GM18861 (cell line): ENCODE results near the gene SRRM2.
A peak's percentile ranks its signal among the peaks of the same experiment; 100 is the strongest.

Experiments used
- ATAC-seq: cut with Tn5 transposase; IDR thresholded peaks from one replicate; pipeline ENCODE4 v1.9.1; 2021; ENCODE audit not compliant: unreplicated experiment

SRRM2 gene

GRCh38 chr16:2775765-2776499, 23.5 kb downstream of the SRRM2 start:
- ATAC-seq: no peak

- ATAC-seq: peak; percentile 19
Measured at GRCh38 chr16:2776500-2777139, 24.2 kb downstream of the SRRM2 start.

GRCh38 chr16:2777231-2777902, 24.9 kb downstream of the SRRM2 start, which contains the start of gene ELOB:
TSS of gene ELOB (minus strand) at chr16:2777280. CDS start at chr16:2777239, 41 bp downstream.
- peak; percentile 55 for ATAC-seq

GRCh38 chr16:2777903-2778629, 25.6 kb downstream of the SRRM2 start:
- ATAC-seq: no peak

GRCh38 chr16:2778630-2778958, 26.2 kb downstream of the SRRM2 start:
- ATAC-seq: no peak

- no peak for ATAC-seq
Measured at GRCh38 chr16:2779151-2779920, 26.9 kb downstream of the SRRM2 start.

GRCh38 chr16:2779978-2780898, 27.8 kb downstream of the SRRM2 start:
- no peak for ATAC-seq

- ATAC-seq: no peak
Measured at GRCh38 chr16:2782583-2783351, 30.3 kb downstream of the SRRM2 start.

GRCh38 chr16:2783581-2784357, 31.3 kb downstream of the SRRM2 start:
- no peak for ATAC-seq

- ATAC-seq: no peak
Measured at GRCh38 chr16:2784358-2785100, 32.1 kb downstream of the SRRM2 start.

- ATAC-seq: no peak
Measured at GRCh38 chr16:2785101-2785991, 32.9 kb downstream of the SRRM2 start.

GRCh38 chr16:2786061-2786825, 33.8 kb downstream of the SRRM2 start:
- no peak for ATAC-seq

GRCh38 chr16:2786826-2787151, 34.4 kb downstream of the SRRM2 start:
- no peak for ATAC-seq

- no peak for ATAC-seq
Measured at GRCh38 chr16:2787406-2787805, 35.0 kb downstream of the SRRM2 start, which contains the start of gene PRSS33. TSS of gene PRSS33 (minus strand) at chr16:2787560. CDS start at chr16:2786547, 1,013 bp downstream.

GRCh38 chr16:2787961-2788360, 35.5 kb downstream of the SRRM2 start:
- ATAC-seq: no peak

- ATAC-seq: no peak
Measured at GRCh38 chr16:2790631-2791030, 38.2 kb downstream of the SRRM2 start.
